DND-41 (cell line): ENCODE data around the gene TOMT.

Source experiments
- CTCF ChIP-seq: IDR thresholded peaks from 2 replicates; pipeline ENCODE4 v1.5.1; 2012; ENCODE audit warnings: borderline replicate concordance, low read length, moderate library complexity, mild to moderate bottlenecking; ENCODE audit not compliant: poor library complexity, severe bottlenecking; ENCODE audit errors: extremely low read depth
- EZH2 ChIP-seq: IDR thresholded peaks from 3 replicates; pipeline ENCODE4 v1.6.1; 2012; ENCODE audit warnings: borderline replicate concordance, low read depth, mild to moderate bottlenecking, moderate library complexity, low read length, inconsistent platforms; ENCODE audit not compliant: severe bottlenecking

DNA sequence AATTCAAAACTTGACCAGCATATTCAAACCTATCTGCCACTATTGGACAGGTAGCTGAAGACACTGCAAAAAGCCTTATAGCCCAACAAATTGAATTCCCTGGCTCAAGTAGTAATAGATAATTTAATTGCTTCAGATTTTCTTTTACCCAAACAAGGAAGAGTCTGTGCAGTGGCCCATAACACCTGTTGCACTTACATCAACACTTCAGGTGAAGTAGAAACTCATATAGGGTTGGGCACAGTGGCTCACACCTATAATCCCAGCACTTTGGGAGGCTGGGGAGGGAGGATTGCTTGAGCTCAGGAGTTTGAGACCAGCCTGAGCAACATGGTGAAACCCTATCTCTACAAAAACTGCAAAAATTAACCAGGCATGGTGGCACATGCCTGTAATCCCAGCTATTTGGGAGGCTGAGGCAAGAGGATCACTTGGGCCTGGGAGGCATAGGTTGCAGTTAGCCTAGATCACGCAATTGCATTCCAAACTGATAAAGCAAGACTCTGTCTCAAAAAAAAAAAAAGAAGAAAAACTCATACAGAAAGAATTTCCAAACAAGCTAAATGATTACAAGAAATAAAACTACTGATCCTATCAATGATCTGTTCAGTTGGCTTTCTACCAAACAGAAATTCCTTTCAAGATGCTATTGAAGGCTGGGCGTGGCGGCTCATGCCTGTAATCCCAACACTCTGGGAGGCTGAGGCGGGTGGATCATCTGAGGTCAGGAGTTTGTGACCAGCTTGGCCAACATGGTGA lies 39.3 kb downstream of the TOMT start:
- TF ChIP-seq CTCF (no peak), EZH2 (no peak)
